H1 (cell line): ENCODE data around the gene MARK4. TPM values are rescaled to one million over a fixed set of nuclear protein-coding genes. Genes with fewer than 3 reads are reported as not detected.

Experiments used
- CTCF ChIA-PET: fragments of 300-600 bp; sonication (Branson Sonifier 250); formaldehyde crosslinking; loops from one replicate; lab custom pipeline; 2021; ENCODE audit not compliant: partially characterized antibody; lab: Charles Lee
- POLR2A ChIA-PET: fragments of 300-600 bp; sonication (Branson Sonifier 250); formaldehyde crosslinking; loops from one replicate; lab custom pipeline; 2021; ENCODE audit warnings: inconsistent platforms; ENCODE audit not compliant: partially characterized antibody; lab: Charles Lee
- DNase-seq, 2 experiments: peaks; one replicate each; pipeline versions ENCODE4 v3.0.0 to v3.0.0-alpha.2; 2010 to 2022; ENCODE audit warnings: low spot score in 2 of 2, low read depth in 1 of 2, mixed read lengths in 1 of 2
- FAIRE-seq: peaks from 2 replicates; lab custom pipeline; 2011; peaks lifted over from hg19 to GRCh38; lab: Jason Lieb, UNC
- H2AFZ ChIP-seq: 2 replicates; pipeline ENCODE4 v1.8.1; 2012; ENCODE audit warnings: low read length, inconsistent platforms
- H2AK5ac ChIP-seq: 2 replicates; pipeline ENCODE4 v1.6.1; 2013; ENCODE audit warnings: low read depth, low read length
- H2BK120ac ChIP-seq: replicated peaks from 2 replicates; pipeline ENCODE3; 2013; ENCODE audit warnings: low read depth, low read length, inconsistent platforms
- H2BK12ac ChIP-seq: 2 replicates; pipeline ENCODE4 v1.6.1; 2013; ENCODE audit warnings: low read depth, low read length
- H2BK15ac ChIP-seq: 2 replicates; pipeline ENCODE4 v1.6.1; 2013; ENCODE audit warnings: low read length
- H2BK20ac ChIP-seq: 2 replicates; pipeline ENCODE4 v1.6.1; 2013; ENCODE audit warnings: low read length
- H2BK5ac ChIP-seq: 2 replicates; pipeline ENCODE4 v1.6.1; 2013; ENCODE audit warnings: low read depth, low read length
- H3K14ac ChIP-seq: 2 replicates; pipeline ENCODE4 v1.6.1; 2013; ENCODE audit warnings: inconsistent platforms; ENCODE audit not compliant: insufficient read length
- H3K18ac ChIP-seq: 2 replicates; pipeline ENCODE4 v1.6.1; 2013; ENCODE audit warnings: low read length; ENCODE audit errors: extremely low read depth
- H3K23ac ChIP-seq: 2 replicates; pipeline ENCODE4 v1.6.1; 2013; ENCODE audit warnings: inconsistent platforms; ENCODE audit not compliant: insufficient read length
- H3K23me2 ChIP-seq: 2 replicates; pipeline ENCODE4 v1.6.1; 2013; ENCODE audit warnings: low read depth, low read length
- H3K27ac ChIP-seq: 2 replicates; pipeline ENCODE4 v1.6.1; 2011; ENCODE audit warnings: low read depth, low read length, inconsistent platforms
- H3K27me3 ChIP-seq, 4 experiments: replicated peaks in 1 of 4; 1 replicate in 1 of 4; 2 replicates in 3 of 4; pipeline versions ENCODE4 v1.6.1 to v1.8.1; 2011 to 2013; ENCODE audit warnings: low read length in 3 of 4, mild to moderate bottlenecking in 3 of 4, inconsistent platforms in 2 of 4, mixed read lengths in 2 of 4, moderate library complexity in 1 of 4; ENCODE audit not compliant: control insufficient read depth in 3 of 4, insufficient read depth in 3 of 4; ENCODE audit errors: extremely low read depth in 1 of 4
- H3K36me3 ChIP-seq, 4 experiments: 2 replicates each; pipeline versions ENCODE4 v1.6.1 to v1.8.1; 2011 to 2013; ENCODE audit warnings: mild to moderate bottlenecking in 4 of 4, low read length in 3 of 4, moderate library complexity in 2 of 4, control low read depth in 1 of 4, inconsistent platforms in 1 of 4; ENCODE audit not compliant: insufficient read depth in 4 of 4, control insufficient read depth in 2 of 4
- H3K4ac ChIP-seq: replicated peaks from 2 replicates; pipeline ENCODE3; 2013; ENCODE audit warnings: low read length, low read depth, mixed read lengths, inconsistent platforms; ENCODE audit not compliant: insufficient read length
- H3K4me1 ChIP-seq, 4 experiments: replicated peaks in 1 of 4; 1 replicate in 1 of 4; 2 replicates in 3 of 4; pipeline versions ENCODE4 v1.6.1 to v1.8.1; 2011 to 2013; ENCODE audit warnings: low read length in 3 of 4, inconsistent platforms in 2 of 4, mixed read lengths in 1 of 4; ENCODE audit not compliant: insufficient read depth in 4 of 4, control insufficient read depth in 3 of 4
- H3K4me2 ChIP-seq, 2 experiments: 2 replicates each; pipeline versions ENCODE4 v1.6.1 to v1.8.1; 2011 to 2013; ENCODE audit warnings: low read depth in 2 of 2, low read length in 2 of 2, control low read depth in 1 of 2, inconsistent platforms in 1 of 2, mild to moderate bottlenecking in 1 of 2; ENCODE audit not compliant: insufficient read depth in 1 of 2
- H3K4me3 ChIP-seq, 4 experiments: fragments of 200-600, 300-600 bp in 1 of 4; sonication (generic), shearing (Covaris generic), sonication (Bioruptor Twin) in 1 of 4; 2 replicates each; pipeline versions ENCODE4 v1.5.1 to v1.8.1; 2011 to 2016; ENCODE audit warnings: low read length in 4 of 4, low read depth in 3 of 4, control low read depth in 2 of 4, inconsistent platforms in 2 of 4, mild to moderate bottlenecking in 2 of 4, mixed read lengths in 1 of 4, moderate library complexity in 1 of 4; ENCODE audit not compliant: insufficient read depth in 2 of 4; ENCODE audit errors: extremely low read depth in 1 of 4
- H3K56ac ChIP-seq: replicated peaks from 2 replicates; pipeline ENCODE3; 2013; ENCODE audit warnings: low read depth, mild to moderate bottlenecking, mixed read lengths, low read length, inconsistent platforms; ENCODE audit not compliant: insufficient read length
- H3K79me1 ChIP-seq: 2 replicates; pipeline ENCODE4 v1.6.1; 2013; ENCODE audit warnings: low read depth, low read length, control low read depth
- H3K79me2 ChIP-seq, 2 experiments: 2 replicates each; pipeline versions ENCODE4 v1.6.1 to v1.8.1; 2012 to 2013; ENCODE audit warnings: low read length in 2 of 2, mild to moderate bottlenecking in 2 of 2, inconsistent platforms in 1 of 2; ENCODE audit not compliant: insufficient read depth in 2 of 2, control insufficient read depth in 1 of 2
- H3K9ac ChIP-seq, 4 experiments: replicated peaks in 1 of 4; 1 replicate in 1 of 4; 2 replicates in 3 of 4; pipeline versions ENCODE4 v1.6.1 to v1.8.1; 2011 to 2013; ENCODE audit warnings: low read depth in 3 of 4, low read length in 3 of 4, control low read depth in 2 of 4, mild to moderate bottlenecking in 2 of 4, moderate library complexity in 2 of 4, inconsistent platforms in 1 of 4; ENCODE audit errors: extremely low read depth in 1 of 4
- H3K9me3 ChIP-seq, 2 experiments: 2 replicates each; pipeline versions ENCODE4 v1.6.1 to v1.8.1; 2012 to 2013; ENCODE audit warnings: mild to moderate bottlenecking in 2 of 2, moderate library complexity in 2 of 2, control low read depth in 1 of 2, inconsistent platforms in 1 of 2, low read depth in 1 of 2, low read length in 1 of 2, mixed read lengths in 1 of 2; ENCODE audit not compliant: insufficient read depth in 2 of 2
- H4K20me1 ChIP-seq, 2 experiments: replicated peaks in 1 of 2; 2 replicates each; pipeline versions ENCODE3 to v1.8.1; 2011 to 2013; ENCODE audit warnings: inconsistent platforms in 2 of 2, low read length in 2 of 2, mild to moderate bottlenecking in 1 of 2; ENCODE audit not compliant: insufficient read depth in 2 of 2, control insufficient read depth in 1 of 2
- H4K5ac ChIP-seq: 2 replicates; pipeline ENCODE4 v1.6.1; 2013; ENCODE audit warnings: low read length, low read depth, mixed read lengths, inconsistent platforms; ENCODE audit not compliant: insufficient read length
- H4K8ac ChIP-seq: 2 replicates; pipeline ENCODE4 v1.8.0; 2013; ENCODE audit warnings: mild to moderate bottlenecking, moderate library complexity, low read length, inconsistent platforms; ENCODE audit not compliant: insufficient read depth; ENCODE audit errors: extremely low read depth
- H4K91ac ChIP-seq: replicated peaks from 2 replicates; pipeline ENCODE3; 2013; ENCODE audit warnings: low read length, mixed read lengths, inconsistent platforms; ENCODE audit not compliant: insufficient read length
- ASH2L ChIP-seq: fragments of 200-600, 300-600 bp; sonication (generic); IDR thresholded peaks from one replicate; pipeline ENCODE4 v1.7.1; 2017; ENCODE audit warnings: low read length
- CREB1 ChIP-seq: IDR thresholded peaks from 2 replicates; pipeline ENCODE4 v1.6.1; 2012; ENCODE audit warnings: inconsistent platforms
- CTBP2 ChIP-seq: IDR thresholded peaks from 2 replicates; pipeline ENCODE4 v1.7.0; 2011; ENCODE audit warnings: borderline replicate concordance, mild to moderate bottlenecking, moderate library complexity, mixed read lengths, low read length; ENCODE audit not compliant: insufficient read depth, insufficient read length
- HDAC2 ChIP-seq, 2 experiments: fragments of 300-600 bp in 1 of 2; sonication (generic) in 1 of 2; IDR thresholded peaks; 2 replicates each; pipeline ENCODE4 v1.6.1; 2011 to 2012; ENCODE audit warnings: low read depth in 2 of 2, low read length in 2 of 2, mild to moderate bottlenecking in 2 of 2, moderate library complexity in 2 of 2, borderline replicate concordance in 1 of 2, inconsistent platforms in 1 of 2
- JUND ChIP-seq: IDR thresholded peaks from 2 replicates; pipeline ENCODE4 v1.6.1; 2011; ENCODE audit warnings: mild to moderate bottlenecking, improper control_type of control experiment, low read length
- RBBP5 ChIP-seq: IDR thresholded peaks from 2 replicates; pipeline ENCODE4 v1.7.1; 2012; ENCODE audit warnings: low read depth, mild to moderate bottlenecking, inconsistent platforms, low read length, moderate library complexity, borderline replicate concordance
- SIN3A ChIP-seq, 2 experiments: IDR thresholded peaks in 1 of 2; conservative IDR thresholded peaks in 1 of 2; 2 replicates each; pipeline ENCODE4 v1.6.1; 2011 to 2012; ENCODE audit warnings: low read length in 2 of 2, improper control_type of control experiment in 1 of 2, low read depth in 1 of 2, mild to moderate bottlenecking in 1 of 2
- ZNF274 ChIP-seq: IDR thresholded peaks from 2 replicates; pipeline ENCODE4 v1.7.0; 2012; ENCODE audit warnings: low read length, borderline replicate concordance; ENCODE audit errors: extremely low read depth
- WGBS, 2 experiments: shearing (Covaris generic) in 1 of 2; methylation state at CpG; one replicate each; pipeline versions ENCODE4 v1.1.6 to v1.1.7; 2013 to 2015; ENCODE audit warnings: low lambda C conversion rate in 2 of 2, mixed read lengths in 2 of 2, inconsistent platforms in 1 of 2, low coverage in 1 of 2, missing lambda C conversion rate in 1 of 2; ENCODE audit not compliant: insufficient replicate concordance in 2 of 2, insufficient coverage in 1 of 2, insufficient read length in 1 of 2; ENCODE audit errors: extremely low coverage in 1 of 2, missing lambda C conversion rate in 1 of 2; 5-methylcytosine and 5-hydroxymethylcytosine counted together
- polyA plus RNA-seq, 7 experiments: library from polyadenylated mRNA; depleted of rRNA in 3 of 7; stranded (reverse) in 5 of 7; unstranded in 2 of 7; fragments of >200 nt in 5 of 7; fragments of 200-250 nt in 2 of 7; gene quantifications; 1 replicate in 5 of 7; 2 replicates in 1 of 7; 4 replicates in 1 of 7; pipeline versions ENCODE4 v1.2.1 to v1.2.3, GENCODE V29; 2011 to 2013; ENCODE audit warnings: missing spikeins in 2 of 7, mixed read lengths in 2 of 7
- total RNA-seq: library from RNA; stranded (reverse); fragmentation: NEBNext Ultra II Directional; extraction: Animal tissue kit (Norgen Biotek cat#: 25700); gene quantifications from 2 replicates; pipeline ENCODE4 v1.2.1, GENCODE V29; 2021
- TF ChIP-seq, protein P1 (sequence below): IDR thresholded peaks from 2 replicates; pipeline ENCODE4 v1.6.1; 2012; ENCODE audit warnings: inconsistent platforms

Gene MARK4
- total and polyA plus RNA-seq, 2 of the 8 experiments (the other 6 are each of a cell fraction or from before 2014, with no cell fraction given) = 12.3 to 49.8 TPM

DNA sequence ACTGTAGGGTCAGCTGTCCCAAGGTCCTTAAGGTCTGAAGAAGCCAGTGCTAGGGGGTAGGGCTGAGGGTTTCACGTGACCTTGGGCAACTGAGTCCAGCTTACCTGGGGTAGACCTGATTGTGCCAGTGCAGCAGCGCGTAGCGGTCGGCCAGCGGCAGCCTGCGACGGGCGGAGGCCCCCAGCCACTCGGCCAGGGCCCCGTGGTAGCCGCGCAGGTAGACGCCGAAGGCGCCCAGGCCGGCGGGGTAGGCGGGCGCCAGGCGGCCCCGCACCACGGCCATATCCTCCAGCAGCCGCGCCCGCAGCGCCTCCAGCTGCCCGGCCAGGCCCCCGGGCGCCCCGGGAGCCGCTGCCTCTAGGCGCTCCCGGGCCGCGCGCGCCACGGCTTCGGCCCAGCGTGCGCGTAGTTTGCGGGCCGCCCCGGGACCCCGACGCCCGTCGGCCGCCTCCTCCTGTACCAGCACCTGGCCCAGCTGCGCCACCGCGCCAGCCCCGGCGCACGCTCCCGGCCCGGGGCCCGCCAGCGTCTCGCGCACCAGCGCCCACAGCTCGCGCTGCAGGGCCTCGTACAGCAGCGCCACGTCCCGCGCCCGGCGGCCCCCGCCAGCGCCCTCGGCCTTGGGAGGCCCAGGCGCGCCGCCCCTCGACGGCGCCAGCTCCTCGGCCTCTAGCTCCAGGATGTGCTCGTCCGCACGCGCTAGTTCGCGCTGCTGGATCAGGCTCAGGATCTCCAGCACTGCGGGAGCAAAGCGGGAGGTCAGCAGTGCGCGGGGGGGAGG, 16.8 kb upstream of the MARK4 start:
- POLR2A ChIA-PET = interaction anchor here (1.0 to 2.2 kb wide), 6 partner anchors 11 to 157 kb away, joined by 3 to 9 read pairs (median 4); no protein-coding TSS in a partner anchor
- H3K23ac ChIP-seq = no peak overlapping the region
- TF ChIP-seq HDAC2 (IDR thresholded peaks at IDR 0.05; ENCODE audit: borderline replicate concordance in 1 of 2, low read depth in 2 of 2, low read length in 2 of 2) (no peak), CTBP2 (no peak), SIN3A (conservative IDR thresholded peaks at IDR 0.05 in 1 of 2, IDR thresholded peaks at IDR 0.05 in 1 of 2; ENCODE audit: low read depth in 1 of 2, low read length in 2 of 2) (no peak), RBBP5 (no peak), ZNF274 (no peak), CREB1 (no peak), ASH2L (no peak), JUND (no peak)
- TF ChIP-seq, protein P1, sequence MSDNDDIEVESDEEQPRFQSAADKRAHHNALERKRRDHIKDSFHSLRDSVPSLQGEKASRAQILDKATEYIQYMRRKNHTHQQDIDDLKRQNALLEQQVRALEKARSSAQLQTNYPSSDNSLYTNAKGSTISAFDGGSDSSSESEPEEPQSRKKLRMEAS = peak; percentile 79

More for the DNA sequence above, 16.8 kb upstream of the MARK4 start:
- Histone ChIP-seq H3K4me1 (peaks cover 0 to 8% (median 5%) of the 10 kb centered on the region in 4 experiments; a peak in 4 of 7 replicates), H3K4me2 (peak overlapping the region; percentile 70 to 76), H3K4ac (no peak overlapping the region), H2BK5ac (no peak overlapping the region), H3K79me1 (no peaks in the 10 kb centered on the region), H3K23me2 (peaks cover 10% of the 10 kb centered on the region; the same call in 1 of the 2 replicates), H3K56ac (no peak overlapping the region), H4K20me1 (peaks cover 0 to 3% of the 10 kb centered on the region in 2 experiments), H3K14ac (no peak overlapping the region), H3K27me3 (peaks cover 26 to 48% (median 44%) of the 10 kb centered on the region in 4 experiments), H4K5ac (no peak overlapping the region), H2AFZ (peak overlapping the region; percentile 65; the same call in 1 of the 2 replicates), H4K8ac (peak overlapping the region; percentile 78; the same call in 1 of the 2 replicates), H2BK12ac (peak overlapping the region; percentile 35; the same call in 1 of the 2 replicates), H3K36me3 (0 out of 8 replicates have a peak, but pooled peaks cover 0 to 2% (median 0%) of the 10 kb centered on the region in 4 experiments), H2BK120ac (no peak overlapping the region), H2AK5ac (no peak overlapping the region), H3K79me2 (no peaks in the 10 kb centered on the region), H3K9ac (no peak overlapping the region), H3K18ac (no peak overlapping the region; the same call in 1 of the 2 replicates), H2BK20ac (no peak overlapping the region), H2BK15ac (peak overlapping the region; percentile 84; the same call in 1 of the 2 replicates), H4K91ac (no peak overlapping the region), H3K9me3 (no peaks in the 10 kb centered on the region), H3K27ac (no peak overlapping the region), H3K4me3 (peak overlapping the region; percentile 12 to 58 (median 26))
- CTCF ChIA-PET = interaction anchor here (0.6 to 2.6 kb wide), 7 partner anchors 12 to 289 kb away, joined by 3 to 14 read pairs (median 4); no protein-coding TSS in a partner anchor
- peak in 1 of 2 experiments; percentile 77 for DNase-seq
- WGBS, 2 experiments = 5% methylated on average over 54 of the region's 93 CpGs; no CpG with 5 or more reads in 1 of the 2 experiments
- FAIRE-seq = no peak
